ENCODE measurements around the gene DNM3.

Gene DNM3

DNA sequence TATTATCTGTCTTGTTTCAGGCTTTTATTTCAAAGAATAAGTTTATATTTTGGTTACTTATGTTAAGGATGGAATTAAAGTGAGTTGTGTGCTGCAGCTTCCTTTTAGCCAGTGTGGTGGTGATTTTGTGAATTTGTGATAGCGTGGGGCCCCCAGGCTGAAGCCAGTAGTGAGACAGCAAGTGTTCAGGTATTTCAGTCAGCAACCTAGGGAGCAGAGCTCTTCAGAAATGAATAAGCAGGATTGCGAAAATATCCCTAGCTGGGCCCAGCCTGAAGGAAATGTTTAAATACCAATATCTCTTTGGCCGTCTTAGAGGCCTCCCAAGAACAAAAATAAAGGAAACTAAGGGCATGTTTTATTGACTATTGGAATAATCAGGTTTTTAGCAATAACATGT is 428.3 kb downstream of the DNM3 start:
- DNase-seq, result no peak
- H3K4me1 ChIP-seq, result no peaks in the 10 kb centered on the region
- TF ChIP-seq, protein P1, sequence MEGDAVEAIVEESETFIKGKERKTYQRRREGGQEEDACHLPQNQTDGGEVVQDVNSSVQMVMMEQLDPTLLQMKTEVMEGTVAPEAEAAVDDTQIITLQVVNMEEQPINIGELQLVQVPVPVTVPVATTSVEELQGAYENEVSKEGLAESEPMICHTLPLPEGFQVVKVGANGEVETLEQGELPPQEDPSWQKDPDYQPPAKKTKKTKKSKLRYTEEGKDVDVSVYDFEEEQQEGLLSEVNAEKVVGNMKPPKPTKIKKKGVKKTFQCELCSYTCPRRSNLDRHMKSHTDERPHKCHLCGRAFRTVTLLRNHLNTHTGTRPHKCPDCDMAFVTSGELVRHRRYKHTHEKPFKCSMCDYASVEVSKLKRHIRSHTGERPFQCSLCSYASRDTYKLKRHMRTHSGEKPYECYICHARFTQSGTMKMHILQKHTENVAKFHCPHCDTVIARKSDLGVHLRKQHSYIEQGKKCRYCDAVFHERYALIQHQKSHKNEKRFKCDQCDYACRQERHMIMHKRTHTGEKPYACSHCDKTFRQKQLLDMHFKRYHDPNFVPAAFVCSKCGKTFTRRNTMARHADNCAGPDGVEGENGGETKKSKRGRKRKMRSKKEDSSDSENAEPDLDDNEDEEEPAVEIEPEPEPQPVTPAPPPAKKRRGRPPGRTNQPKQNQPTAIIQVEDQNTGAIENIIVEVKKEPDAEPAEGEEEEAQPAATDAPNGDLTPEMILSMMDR (IDR thresholded peaks at IDR 0.05; ENCODE audit: low read depth, low read length), result no peak
- H3K9me3 ChIP-seq, result no peaks in the 10 kb centered on the region
- H3K27me3 ChIP-seq, result no peaks in the 10 kb centered on the region
- H3K36me3 ChIP-seq, result no peaks in the 10 kb centered on the region
- no peak overlapping the region for H3K4me3 ChIP-seq (ENCODE audit: low read depth, low read length)

DNA sequence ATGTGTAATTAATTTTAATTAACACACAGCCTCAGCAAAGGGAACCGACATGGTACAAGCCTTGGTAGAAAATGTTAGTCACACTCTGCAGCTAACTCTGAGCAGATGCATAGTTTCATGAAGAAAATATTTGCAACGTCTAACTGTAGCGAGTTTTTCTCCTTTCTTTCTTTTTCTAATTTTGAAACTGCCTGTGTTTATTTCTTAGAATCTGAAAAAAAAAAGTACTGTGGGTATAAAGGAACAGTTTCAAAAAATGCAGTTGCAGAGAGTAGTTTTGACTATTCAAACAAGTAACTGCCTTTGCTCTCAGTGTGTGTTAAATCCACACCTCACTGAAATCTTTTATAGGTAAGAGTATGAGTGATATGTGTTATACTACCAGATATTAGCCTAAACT is 429.3 kb downstream of the DNM3 start:
- DNase-seq, result no peak
- Histone ChIP-seq H3K36me3 (no peaks in the 10 kb centered on the region), H3K4me3 (ENCODE audit: low read depth, low read length) (no peak overlapping the region)

DNA sequence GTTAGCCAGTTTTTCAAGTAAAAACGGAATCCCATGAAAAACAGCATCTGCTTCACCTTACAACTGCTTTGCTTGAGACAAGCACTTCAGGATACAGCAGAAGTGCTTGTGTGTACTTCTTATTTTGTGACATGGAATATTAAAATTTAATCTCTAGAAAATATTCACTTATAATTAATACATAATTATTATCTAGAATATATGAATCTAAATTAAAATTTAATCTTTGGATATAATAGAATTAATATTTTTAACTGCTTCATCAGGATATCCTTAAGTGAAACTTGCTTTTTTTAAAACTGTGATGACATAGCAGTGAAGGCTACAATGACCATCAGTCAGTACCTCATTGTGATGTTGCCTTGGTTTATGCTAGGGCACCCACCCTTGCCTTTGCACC is 430.8 kb downstream of the DNM3 start:
- H3K9me3 ChIP-seq, result no peaks in the 10 kb centered on the region
- DNase-seq, result no peak
- no peak overlapping the region for H3K4me3 ChIP-seq (ENCODE audit: low read depth, low read length)
- no peaks in the 10 kb centered on the region for H3K27me3 ChIP-seq
- TF ChIP-seq, protein P1 (IDR thresholded peaks at IDR 0.05; ENCODE audit: low read depth, low read length), result no peak
- H3K4me1 ChIP-seq, result no peaks in the 10 kb centered on the region
- no peaks in the 10 kb centered on the region for H3K36me3 ChIP-seq

More for the DNA sequence above, 429.3 kb downstream of the DNM3 start:
- TF ChIP-seq, protein P1 (IDR thresholded peaks at IDR 0.05; ENCODE audit: low read depth, low read length), result no peak
- no peaks in the 10 kb centered on the region for H3K27me3 ChIP-seq
- H3K9me3 ChIP-seq, result no peaks in the 10 kb centered on the region
- no peaks in the 10 kb centered on the region for H3K4me1 ChIP-seq

DNA sequence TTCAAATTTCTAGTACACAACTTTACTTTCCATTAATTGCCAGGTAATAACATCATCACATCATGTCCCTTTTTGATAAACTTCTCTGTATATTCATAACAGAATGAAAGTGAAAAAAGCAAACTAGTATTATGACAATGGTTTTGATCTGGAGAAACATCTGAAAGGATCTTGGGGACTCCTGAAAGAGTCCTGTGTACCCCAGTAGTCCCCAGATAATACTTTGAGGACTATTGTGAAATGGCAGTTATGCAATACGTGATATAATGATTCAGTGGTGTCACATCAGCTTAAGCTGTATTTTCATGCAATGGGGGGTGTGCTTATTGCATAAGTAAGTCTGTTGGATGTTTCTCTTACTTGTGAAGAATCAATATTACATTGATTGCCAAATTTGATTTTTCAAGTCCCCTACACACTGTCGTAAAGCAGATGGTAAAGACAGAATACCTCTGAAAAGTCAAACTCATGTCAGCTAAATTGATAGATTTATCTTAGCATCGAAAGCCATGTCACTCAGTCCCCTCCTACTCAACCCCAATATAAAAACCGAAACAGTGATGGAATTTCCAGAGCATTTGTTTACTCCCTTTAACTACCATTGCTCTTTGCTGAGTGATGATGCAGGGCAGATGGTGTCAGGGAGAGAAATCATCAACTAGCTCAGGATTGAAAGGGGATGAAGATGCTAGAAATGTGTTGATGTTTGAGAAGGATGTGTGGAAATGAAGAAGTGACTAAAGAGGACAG is 432.5 kb downstream of the DNM3 start:
- TF ChIP-seq, protein P1 (IDR thresholded peaks at IDR 0.05; ENCODE audit: low read depth, low read length), result no peak

DNA sequence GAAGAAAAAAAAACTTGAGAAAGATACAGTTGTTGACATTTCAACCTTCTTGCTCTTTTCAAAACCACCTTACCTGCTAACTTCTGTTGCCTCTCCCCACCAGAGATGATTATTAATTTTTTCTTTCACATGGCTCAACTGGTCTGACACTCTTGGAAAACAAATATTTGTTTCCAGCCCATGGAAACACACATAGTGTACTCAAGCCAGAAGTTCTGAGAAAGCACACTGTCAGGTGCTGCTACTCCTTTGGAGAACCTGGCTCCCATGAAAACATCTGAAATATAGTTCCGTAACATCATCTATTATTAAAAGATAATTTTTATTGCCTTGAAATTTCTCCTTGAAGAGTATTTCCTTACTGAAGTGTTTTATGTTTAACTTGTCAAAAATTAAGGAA is 434.2 kb downstream of the DNM3 start:
- Histone ChIP-seq H3K4me1 (no peaks in the 10 kb centered on the region), H3K36me3 (no peaks in the 10 kb centered on the region), H3K9me3 (no peaks in the 10 kb centered on the region), H3K4me3 (ENCODE audit: low read depth, low read length) (no peak overlapping the region), H3K27me3 (no peaks in the 10 kb centered on the region)
- DNase-seq, result no peak
- TF ChIP-seq, protein P1 (IDR thresholded peaks at IDR 0.05; ENCODE audit: low read depth, low read length), result no peak

More for the DNA sequence above, 432.5 kb downstream of the DNM3 start:
- no peaks in the 10 kb centered on the region for H3K9me3 ChIP-seq
- no peak for DNase-seq
- H3K4me1 ChIP-seq, result no peaks in the 10 kb centered on the region
- no peaks in the 10 kb centered on the region for H3K36me3 ChIP-seq
- H3K4me3 ChIP-seq (ENCODE audit: low read depth, low read length), result no peak overlapping the region
- H3K27me3 ChIP-seq, result no peaks in the 10 kb centered on the region

DNA sequence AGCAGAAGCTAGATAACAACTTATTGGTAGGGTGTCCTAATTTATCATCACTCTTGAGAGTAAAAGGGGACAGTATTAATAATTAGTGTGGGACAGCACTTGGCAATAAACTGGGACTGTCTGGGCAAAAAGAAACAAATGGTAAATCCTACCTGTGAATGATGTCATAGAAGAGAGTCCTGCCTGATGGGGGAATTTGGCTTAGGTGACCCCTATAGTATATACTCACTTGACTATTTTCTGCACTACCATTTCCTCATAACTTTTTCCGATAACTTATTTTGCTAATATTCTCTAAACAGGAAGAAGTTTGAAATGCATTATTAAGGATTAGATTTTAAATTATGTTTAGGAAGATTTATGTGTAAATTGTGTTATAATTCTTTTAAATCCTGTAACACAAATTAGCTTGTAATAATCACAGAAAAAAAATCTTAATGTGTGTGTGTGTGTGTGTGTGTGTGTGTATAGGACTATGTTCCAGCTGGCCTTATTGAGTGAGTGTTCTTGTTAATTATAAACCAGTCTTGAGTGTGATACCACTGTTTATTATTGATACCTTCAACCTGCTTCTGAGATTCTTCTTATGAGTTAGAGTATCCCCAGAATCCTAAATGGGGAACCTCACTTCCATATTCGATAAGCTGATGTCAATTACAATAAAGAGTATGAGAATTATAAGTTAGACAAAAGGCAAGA is 435.0 kb downstream of the DNM3 start:
- Histone ChIP-seq H3K9me3 (no peaks in the 10 kb centered on the region), H3K36me3 (no peaks in the 10 kb centered on the region), H3K4me1 (no peaks in the 10 kb centered on the region), H3K4me3 (ENCODE audit: low read depth, low read length) (no peak overlapping the region), H3K27me3 (no peaks in the 10 kb centered on the region)
- no peak for DNase-seq
- TF ChIP-seq, protein P1 (IDR thresholded peaks at IDR 0.05; ENCODE audit: low read depth, low read length), result no peak

Data from BE2C (cell line).